GM20431 (cell line): Measurements from ENCODE around the gene F13A1.

Experiments
- in situ Hi-C: fragments of 300-500 bp; cut with MseI, MboI; formaldehyde crosslinking; loops from one replicate; pipeline ENCODE4 v1.15.0; 2020; ENCODE audit warnings: low sequenced_read_pairs; ENCODE audit not compliant: unreplicated experiment

The F13A1 gene

GRCh38 chr6:6201200-6201599 lies 119.3 kb downstream of the F13A1 start:
- in situ Hi-C loops: no loop called here

GRCh38 chr6:6199678-6200077 lies 120.8 kb downstream of the F13A1 start:
- in situ Hi-C loops: no loop called here

GRCh38 chr6:6196762-6197161 lies 123.7 kb downstream of the F13A1 start:
- in situ Hi-C loops: no loop called here

GRCh38 chr6:6195080-6195479 lies 125.4 kb downstream of the F13A1 start:
- in situ Hi-C loops: no loop called here

- in situ Hi-C loops: no loop called here
These were observed 127.2 kb downstream of the F13A1 start for GRCh38 chr6:6193221-6193745.

- in situ Hi-C loops: no loop called here
These were observed 128.6 kb downstream of the F13A1 start for GRCh38 chr6:6191909-6192308.

GRCh38 chr6:6191476-6191875 lies 129.0 kb downstream of the F13A1 start:
- in situ Hi-C loops: no loop called here

GRCh38 chr6:6180684-6181083 lies 139.8 kb downstream of the F13A1 start:
- in situ Hi-C loops: no loop called here

- in situ Hi-C loops: no loop called here
These were observed 140.4 kb downstream of the F13A1 start for GRCh38 chr6:6179858-6180623.

GRCh38 chr6:6178795-6179194 lies 141.7 kb downstream of the F13A1 start:
- in situ Hi-C loops: no loop called here

- in situ Hi-C loops: no loop called here
These were observed 142.7 kb downstream of the F13A1 start for GRCh38 chr6:6177754-6178153.

GRCh38 chr6:6176586-6177228 lies 143.8 kb downstream of the F13A1 start:
- in situ Hi-C loops: no loop called here

- in situ Hi-C loops: no loop called here
These were observed 144.3 kb downstream of the F13A1 start for GRCh38 chr6:6176127-6176526.

GRCh38 chr6:6169141-6169540 lies 151.3 kb downstream of the F13A1 start:
- in situ Hi-C loops: no loop called here

- in situ Hi-C loops: no loop called here
These were observed 154.4 kb downstream of the F13A1 start for GRCh38 chr6:6166064-6166463.

GRCh38 chr6:6164367-6164766 lies 156.1 kb downstream of the F13A1 start:
- in situ Hi-C loops: no loop called here

- in situ Hi-C loops: no loop called here
These were observed 166.1 kb downstream of the F13A1 start for GRCh38 chr6:6154335-6154734.

- in situ Hi-C loops: no loop called here
These were observed 168.4 kb downstream of the F13A1 start for GRCh38 chr6:6152060-6152459.

- in situ Hi-C loops: no loop called here
These were observed 172.2 kb downstream of the F13A1 start for GRCh38 chr6:6148192-6148815.

GRCh38 chr6:6131492-6132109 lies 188.9 kb downstream of the F13A1 start:
- in situ Hi-C loops: no loop called here

- in situ Hi-C loops: no loop called here
These were observed 195.0 kb downstream of the F13A1 start for GRCh38 chr6:6125495-6125894.
